Testis (tissue), 3 donors: ENCODE measurements around the gene GRIP2. TPM values are rescaled to one million over a fixed set of nuclear protein-coding genes. Genes with fewer than 3 reads are reported as not detected.
A peak's percentile ranks its signal among the peaks of the same experiment; 100 is the strongest.

Experiments used
- DNase-seq: peaks from one replicate; pipeline ENCODE4 v3.0.0-alpha.2; 2019
- H3K27ac ChIP-seq, 2 donors: fragments of 200-600 bp; sonication (generic); one replicate each; pipeline ENCODE4 v1.5.1; 2019
- H3K27me3 ChIP-seq: fragments of 200-600 bp; sonication (generic); one replicate; pipeline ENCODE4 v1.5.1; 2019
- H3K36me3 ChIP-seq: fragments of 200-600 bp; sonication (generic); one replicate; pipeline ENCODE4 v1.5.1; 2017; ENCODE audit warnings: low read depth; ENCODE audit errors: missing control alignments
- H3K4me1 ChIP-seq: fragments of 200-600 bp; sonication (generic); one replicate; pipeline ENCODE4 v1.5.1; 2019
- H3K4me3 ChIP-seq, 2 donors: fragments of 200-600 bp; sonication (generic); one replicate each; pipeline ENCODE4 v1.5.1; 2017 to 2019
- H3K9me3 ChIP-seq: fragments of 200-600 bp; sonication (generic); one replicate; pipeline ENCODE4 v1.5.1; 2017
- POLR2A ChIP-seq: fragments of 450-650 bp; IDR thresholded peaks from one replicate; pipeline ENCODE4 v1.6.1; 2017; ENCODE audit warnings: antibody characterized with exemption, mild to moderate bottlenecking, moderate library complexity
- WGBS, 2 donors: methylation state at CpG; one replicate each; pipeline ENCODE4 v1.1.5; 2018; 5-methylcytosine and 5-hydroxymethylcytosine counted together
- intact Hi-C: fragments of 100-400 bp; cut with DNase I; formaldehyde crosslinking; loops from one replicate; pipeline ENCODE4 v1.15.1; 2023; ENCODE audit warnings: low total_unique reads
- polyA plus RNA-seq: library from polyadenylated mRNA; stranded (reverse); fragments of 350-450 nt; fragmentation: Illumina TruSeq; extraction: RNeasy Lipid Tissue Mini Kit (QIAGEN cat#74804); gene quantifications from one replicate; pipeline ENCODE4 v1.2.3, GENCODE V29; 2014; ENCODE audit warnings: low read depth, low replicate concordance; ENCODE audit not compliant: insufficient read depth
- total RNA-seq, 2 donors: library from RNA; depleted of rRNA; stranded (reverse); fragments of >200 nt; gene quantifications; one replicate each; pipeline ENCODE4 v1.2.3, GENCODE V29; 2016
- TF ChIP-seq, protein P1 (sequence below), 3 experiments: fragments of 450-650 bp in 2 of 3; fragments of 200-600 bp in 1 of 3; sonication (generic) in 1 of 3; IDR thresholded peaks; one replicate each; pipeline ENCODE4 v1.5.1; 2016 to 2019; ENCODE audit warnings: antibody characterized with exemption in 3 of 3, mild to moderate bottlenecking in 2 of 3, moderate library complexity in 1 of 3

Gene GRIP2
- total and polyA plus RNA-seq, 3 donors from 2014 or later, result 2.4 to 3.2 (median 2.7) TPM

DNA sequence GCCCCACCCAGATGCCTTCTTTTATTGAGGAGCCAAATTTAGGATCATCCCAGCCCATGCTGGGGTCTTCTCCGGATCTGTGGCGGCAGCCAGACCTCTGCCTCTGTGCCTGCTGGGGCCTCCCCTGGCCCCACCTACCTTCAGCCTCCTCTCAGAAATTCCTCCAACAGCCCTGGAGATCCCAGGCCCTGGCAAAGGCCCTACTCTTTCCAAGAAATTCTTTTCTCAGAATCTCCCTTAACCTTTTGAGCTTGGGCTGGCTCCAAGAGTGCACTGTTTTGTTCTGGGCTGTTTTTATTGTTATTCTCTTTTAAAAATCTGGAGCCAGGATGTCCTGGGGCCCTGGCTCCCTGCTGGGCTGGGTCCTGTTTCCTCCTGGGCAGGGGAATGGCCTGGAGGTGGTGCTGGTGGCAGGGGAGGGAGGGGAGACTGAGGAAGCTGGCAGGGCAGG, 57.8 kb downstream of the GRIP2 start:
- Histone ChIP-seq H3K27me3 (no peaks in the 10 kb centered on the region), H3K27ac (no peak overlapping the region), H3K9me3 (no peaks in the 10 kb centered on the region), H3K4me3 (no peak overlapping the region), H3K36me3 (no peaks in the 10 kb centered on the region), H3K4me1 (peaks cover 11% of the 10 kb centered on the region)
- intact Hi-C loops, result no loop called here
- TF ChIP-seq, protein P1, sequence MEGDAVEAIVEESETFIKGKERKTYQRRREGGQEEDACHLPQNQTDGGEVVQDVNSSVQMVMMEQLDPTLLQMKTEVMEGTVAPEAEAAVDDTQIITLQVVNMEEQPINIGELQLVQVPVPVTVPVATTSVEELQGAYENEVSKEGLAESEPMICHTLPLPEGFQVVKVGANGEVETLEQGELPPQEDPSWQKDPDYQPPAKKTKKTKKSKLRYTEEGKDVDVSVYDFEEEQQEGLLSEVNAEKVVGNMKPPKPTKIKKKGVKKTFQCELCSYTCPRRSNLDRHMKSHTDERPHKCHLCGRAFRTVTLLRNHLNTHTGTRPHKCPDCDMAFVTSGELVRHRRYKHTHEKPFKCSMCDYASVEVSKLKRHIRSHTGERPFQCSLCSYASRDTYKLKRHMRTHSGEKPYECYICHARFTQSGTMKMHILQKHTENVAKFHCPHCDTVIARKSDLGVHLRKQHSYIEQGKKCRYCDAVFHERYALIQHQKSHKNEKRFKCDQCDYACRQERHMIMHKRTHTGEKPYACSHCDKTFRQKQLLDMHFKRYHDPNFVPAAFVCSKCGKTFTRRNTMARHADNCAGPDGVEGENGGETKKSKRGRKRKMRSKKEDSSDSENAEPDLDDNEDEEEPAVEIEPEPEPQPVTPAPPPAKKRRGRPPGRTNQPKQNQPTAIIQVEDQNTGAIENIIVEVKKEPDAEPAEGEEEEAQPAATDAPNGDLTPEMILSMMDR (IDR thresholded peaks at IDR 0.05), result no peak
- no peak for TF ChIP-seq POLR2A
- peak; percentile 65 for DNase-seq
- WGBS, 2 donors, result 54 to 80% methylated on average over 1 to 2 of the region's 2 CpGs

DNA sequence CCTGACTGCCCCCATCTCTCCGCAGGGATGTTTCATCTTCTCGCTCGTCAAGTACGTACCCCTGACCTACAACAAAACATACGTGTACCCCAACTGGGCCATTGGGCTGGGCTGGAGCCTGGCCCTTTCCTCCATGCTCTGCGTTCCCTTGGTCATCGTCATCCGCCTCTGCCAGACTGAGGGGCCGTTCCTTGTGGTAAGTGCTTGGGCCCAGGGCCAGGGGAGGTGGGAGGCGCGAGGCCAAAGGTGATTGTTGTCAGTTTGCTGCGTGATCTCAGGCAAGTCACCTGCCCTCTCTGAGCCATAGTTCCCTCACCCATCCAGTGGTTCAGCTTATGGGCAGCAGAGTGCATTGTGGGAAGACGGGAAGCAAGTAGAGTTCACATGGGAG, 58.5 kb downstream of the GRIP2 start:
- no peaks in the 10 kb centered on the region for H3K27me3 ChIP-seq
- H3K27ac ChIP-seq, result no peak overlapping the region
- no peaks in the 10 kb centered on the region for H3K36me3 ChIP-seq
- TF ChIP-seq POLR2A, result no peak
- TF ChIP-seq, protein P1 (IDR thresholded peaks at IDR 0.05), result no peak
- H3K4me3 ChIP-seq, result no peak overlapping the region
- H3K9me3 ChIP-seq, result no peaks in the 10 kb centered on the region
- 95 to 97% methylated on average over 10 to 13 of the region's 13 CpGs for WGBS, 2 donors
- intact Hi-C loops, result no loop called here
- H3K4me1 ChIP-seq, result peaks cover 11% of the 10 kb centered on the region
- no peak for DNase-seq

DNA sequence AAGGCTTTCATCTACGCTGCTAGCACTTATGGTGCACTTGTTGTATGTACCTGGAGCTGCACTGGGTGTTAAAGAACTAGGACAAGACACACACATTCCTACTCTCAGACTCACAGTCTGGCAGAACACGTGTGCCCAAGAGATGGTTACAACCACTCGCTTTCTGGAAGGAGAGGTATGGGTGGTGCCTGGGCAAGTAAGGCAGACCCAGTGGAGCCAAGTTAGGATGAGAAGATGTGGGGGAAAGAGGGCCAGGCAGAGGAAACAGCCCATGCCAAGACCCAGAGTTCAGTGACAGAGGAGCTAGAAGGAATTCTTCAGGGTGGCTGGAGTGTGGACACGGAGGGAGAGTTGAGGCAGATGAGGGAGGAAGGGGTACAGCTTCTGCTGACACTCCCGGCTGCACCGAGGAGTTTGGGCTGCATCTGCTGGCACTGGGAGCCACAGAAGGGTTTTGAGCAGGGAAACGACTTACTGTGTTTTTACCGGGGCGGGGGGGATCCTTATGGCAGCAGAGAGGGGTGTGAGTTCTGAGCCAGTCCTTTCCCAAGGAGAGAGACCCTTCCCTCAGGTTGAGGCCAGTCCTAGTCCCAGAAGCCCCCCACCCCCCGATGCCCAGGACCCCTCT, 59.0 kb downstream of the GRIP2 start:
- no peaks in the 10 kb centered on the region for H3K9me3 ChIP-seq
- DNase-seq, result no peak
- no peaks in the 10 kb centered on the region for H3K27me3 ChIP-seq
- TF ChIP-seq, protein P1 (IDR thresholded peaks at IDR 0.05), result no peak
- TF ChIP-seq POLR2A, result no peak
- peaks cover 11% of the 10 kb centered on the region for H3K4me1 ChIP-seq
- intact Hi-C loops, result no loop called here
- no peaks in the 10 kb centered on the region for H3K36me3 ChIP-seq
- no peak overlapping the region for H3K27ac ChIP-seq
- no peak overlapping the region for H3K4me3 ChIP-seq
- WGBS, 2 donors, result 91 to 96% methylated on average over 10 of the region's 10 CpGs

DNA sequence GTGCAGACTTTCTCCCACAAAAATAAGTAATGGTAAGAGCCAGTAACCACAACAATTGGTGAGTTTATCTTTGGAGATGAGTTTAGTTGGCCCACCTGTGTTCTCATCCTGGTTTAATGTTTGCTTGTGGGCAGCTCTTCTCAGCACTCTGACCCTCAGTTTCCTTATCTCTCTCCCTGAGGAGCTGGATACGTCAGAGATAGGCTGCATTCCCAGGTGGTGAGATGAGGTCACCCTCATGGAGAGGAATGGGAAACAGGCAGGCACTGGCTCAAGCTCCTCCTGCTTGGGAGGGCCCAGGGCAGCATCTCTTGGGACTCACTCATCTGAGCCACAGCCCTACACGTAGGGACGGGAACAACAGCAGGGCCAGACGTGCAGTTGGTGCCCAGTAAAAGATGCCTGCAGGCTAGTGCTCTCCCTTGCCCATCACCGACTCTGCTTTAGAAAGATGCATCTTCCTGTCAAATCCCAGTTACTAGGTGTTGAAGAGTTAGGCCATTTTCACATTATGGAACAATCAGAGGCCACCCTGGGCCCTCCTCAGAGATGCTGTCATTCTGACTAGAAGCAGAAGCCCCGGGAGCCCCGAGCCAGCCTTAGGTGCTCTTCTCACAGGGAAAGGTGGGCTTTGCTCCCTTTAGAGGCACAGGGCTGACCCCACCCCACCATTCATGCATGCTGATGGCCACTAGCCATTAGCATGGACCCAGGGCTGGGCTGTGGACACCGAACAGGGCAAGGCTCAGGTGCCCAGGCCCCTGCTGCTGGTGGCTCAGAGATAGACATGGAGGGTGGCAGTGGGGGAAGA, 59.7 kb downstream of the GRIP2 start:
- no peak overlapping the region for H3K4me3 ChIP-seq
- no peak overlapping the region for H3K27ac ChIP-seq
- WGBS, 2 donors, result 80 to 83% methylated on average over 4 to 8 of the region's 8 CpGs
- no peak for DNase-seq
- H3K9me3 ChIP-seq, result no peaks in the 10 kb centered on the region
- TF ChIP-seq POLR2A, result no peak
- TF ChIP-seq, protein P1 (IDR thresholded peaks at IDR 0.05), result no peak
- H3K27me3 ChIP-seq, result no peaks in the 10 kb centered on the region
- H3K4me1 ChIP-seq, result peaks cover 11% of the 10 kb centered on the region
- no peaks in the 10 kb centered on the region for H3K36me3 ChIP-seq
- intact Hi-C loops, result no loop called here
